GM12878 (cell line): ENCODE measurements around the gene IRF9. TPM values are rescaled to one million over a fixed set of nuclear protein-coding genes. Genes with fewer than 3 reads are reported as not detected.

Experiments used
- ATAC-seq: fragments of 200-7000 bp; cut with Tn5 transposase; 3 replicates; pipeline ENCODE4 v1.9.1; 2020; ENCODE audit warnings: mild to moderate bottlenecking, moderate library complexity
- BruUV-seq: library from RNA; stranded (reverse); fragments of 400-500 nt; replicated peaks from 2 replicates; lab custom pipeline; 2021; lab: Mats Ljungman, UMichigan
- CTCF ChIA-PET: fragments of 300-600 bp; sonication (Branson Sonifier 250); formaldehyde crosslinking; extraction: SDS; loops from one replicate; lab custom pipeline; 2021; ENCODE audit warnings: inconsistent platforms; lab: Yijun Ruan, JAX
- POLR2A ChIA-PET: fragments of 350-600 bp; formaldehyde crosslinking; extraction: SDS; loops from one replicate; lab custom pipeline; 2021; ENCODE audit warnings: inconsistent platforms; lab: Charles Lee
- RAD21 ChIA-PET: fragments of 300-600 bp; sonication (Branson Sonifier 250); formaldehyde crosslinking; loops from one replicate; lab custom pipeline; 2023; ENCODE audit warnings: antibody characterized with exemption; ENCODE audit not compliant: unreplicated experiment; lab: Charles Lee
- SMC1A ChIA-PET: fragments of 300-600 bp; sonication (Branson Sonifier 250); formaldehyde crosslinking; loops from one replicate; lab custom pipeline; 2023; ENCODE audit not compliant: unreplicated experiment, uncharacterized antibody; lab: Charles Lee
- DNase-seq: peaks from one replicate; pipeline ENCODE4 v3.0.0-alpha.2; 2011; ENCODE audit warnings: low read depth, low spot score
- FAIRE-seq: peaks from 3 replicates; lab custom pipeline; 2011; peaks lifted over from hg19 to GRCh38; lab: Jason Lieb, UNC
- H2AFZ ChIP-seq: 2 replicates; pipeline ENCODE4 v1.6.0; 2011; ENCODE audit warnings: low read depth, low read length, control low read depth; ENCODE audit not compliant: control insufficient read depth
- H3K27ac ChIP-seq: 2 replicates; pipeline ENCODE4 v1.5.1; 2011; ENCODE audit warnings: control low read depth; ENCODE audit not compliant: control insufficient read depth, insufficient read depth
- H3K27me3 ChIP-seq, 2 experiments: replicated peaks in 1 of 2; 2 replicates each; pipeline versions ENCODE4 v1.6.0 to v1.6.1; 2011; ENCODE audit warnings: low read length in 1 of 2; ENCODE audit not compliant: control insufficient read depth in 2 of 2, insufficient read depth in 2 of 2
- H3K36me3 ChIP-seq, 2 experiments: 2 replicates each; pipeline ENCODE4 v1.5.1; 2011; ENCODE audit warnings: low read length in 1 of 2; ENCODE audit not compliant: control insufficient read depth in 2 of 2, insufficient read depth in 2 of 2
- H3K4me1 ChIP-seq: 2 replicates; pipeline ENCODE4 v1.6.1; 2011; ENCODE audit warnings: mild to moderate bottlenecking, low read length, moderate library complexity, mixed read lengths; ENCODE audit not compliant: control insufficient read depth, insufficient read depth
- H3K4me2 ChIP-seq: 2 replicates; pipeline ENCODE4 v1.6.0; 2011; ENCODE audit warnings: control low read depth; ENCODE audit not compliant: control insufficient read depth, insufficient read depth
- H3K4me3 ChIP-seq: fragments of 200-600 bp; sonication (generic); 2 replicates; pipeline ENCODE4 v1.5.1; 2016
- H3K79me2 ChIP-seq: 2 replicates; pipeline ENCODE4 v1.6.0; 2011; ENCODE audit warnings: low read length; ENCODE audit not compliant: control insufficient read depth, insufficient read depth
- H3K9ac ChIP-seq: 2 replicates; pipeline ENCODE4 v1.8.0; 2011; ENCODE audit warnings: low read length, control low read depth, mixed read lengths; ENCODE audit not compliant: control insufficient read depth, insufficient read depth
- H3K9me3 ChIP-seq: replicated peaks from 3 replicates; pipeline ENCODE4 v1.5.1; 2011; ENCODE audit warnings: mild to moderate bottlenecking, low read length; ENCODE audit not compliant: control insufficient read depth, insufficient read depth
- H4K20me1 ChIP-seq: 2 replicates; pipeline ENCODE4 v1.6.0; 2011; ENCODE audit not compliant: control insufficient read depth, insufficient read depth
- CBFB ChIP-seq: IDR thresholded peaks from 2 replicates; pipeline ENCODE4 v1.6.1; 2016; ENCODE audit warnings: antibody characterized with exemption, low read depth
- MTA2 ChIP-seq: fragments of 450-650 bp; IDR thresholded peaks from 2 replicates; pipeline ENCODE4 v1.6.1; 2016; ENCODE audit warnings: low read depth, mild to moderate bottlenecking, moderate library complexity
- POLR2A ChIP-seq: IDR thresholded peaks from 2 replicates; pipeline ENCODE4 v1.6.1; 2011; ENCODE audit warnings: low read depth, mild to moderate bottlenecking, low read length
- POLR2AphosphoS5 ChIP-seq: IDR thresholded peaks from 2 replicates; pipeline ENCODE4 v1.6.1; 2011; ENCODE audit warnings: mild to moderate bottlenecking, low read length, inconsistent platforms
- SMAD5 ChIP-seq: IDR thresholded peaks from 2 replicates; pipeline ENCODE4 v1.6.1; 2016; ENCODE audit warnings: antibody characterized with exemption, low read depth
- SP1 ChIP-seq: IDR thresholded peaks from one replicate; pipeline ENCODE4 v1.6.1; 2011; ENCODE audit warnings: low read depth, low read length
- USF1 ChIP-seq: IDR thresholded peaks from 2 replicates; pipeline ENCODE4 v1.6.1; 2011; ENCODE audit warnings: borderline replicate concordance, low read depth, mild to moderate bottlenecking, moderate library complexity, mixed read lengths, low read length; ENCODE audit not compliant: insufficient read depth; ENCODE audit errors: extremely low read length
- ZBED1 ChIP-seq: IDR thresholded peaks from 2 replicates; pipeline ENCODE4 v1.6.1; 2016; ENCODE audit warnings: borderline replicate concordance
- ZNF592 ChIP-seq: fragments of 450-650 bp; IDR thresholded peaks from 2 replicates; pipeline ENCODE4 v1.6.1; 2017; ENCODE audit warnings: mild to moderate bottlenecking, moderate library complexity
- ZNF622 ChIP-seq: fragments of 450-650 bp; IDR thresholded peaks from 2 replicates; pipeline ENCODE4 v1.6.1; 2017; ENCODE audit warnings: mild to moderate bottlenecking, inconsistent platforms
- WGBS: methylation state at CpG from one replicate; pipeline ENCODE4 v1.1.6; 2016; ENCODE audit warnings: low lambda C conversion rate; ENCODE audit not compliant: insufficient replicate concordance, insufficient coverage; ENCODE audit errors: missing lambda C conversion rate; 5-methylcytosine and 5-hydroxymethylcytosine counted together
- in situ Hi-C: fragments of 300-500 bp; cut with MboI; formaldehyde crosslinking; loops from 9 replicates; pipeline ENCODE4 v1.14.3; 2018; ENCODE audit warnings: mixed read lengths
- intact Hi-C: fragments of 100-400 bp; cut with micrococcal nuclease; formaldehyde crosslinking; loops from one replicate; pipeline ENCODE4 v1.14.2; 2022; ENCODE audit not compliant: unreplicated experiment
- polyA plus RNA-seq, 11 experiments: library from polyadenylated mRNA; depleted of rRNA in 4 of 11; unstranded in 6 of 11; stranded (reverse) in 5 of 11; fragments of >200 nt; fragmentation: Nextera tagmentation in 4 of 11; fragmentation: Illumina TruSeq in 1 of 11; extraction: Ambion mirVana in 4 of 11; extraction: Trizol in 1 of 11; gene quantifications; 1 replicate in 1 of 11; 2 replicates in 10 of 11; pipeline versions ENCODE4 v1.2.1 to v1.2.3, GENCODE V29; 2011 to 2016; ENCODE audit warnings: inconsistent platforms in 2 of 11, missing spikeins in 2 of 11, low read depth in 1 of 11
- total RNA-seq, 4 experiments: library from RNA; depleted of rRNA in 3 of 4; stranded (reverse); fragments of >200 nt in 3 of 4; fragmentation: Illumina TruSeq in 1 of 4; extraction: Trizol in 1 of 4; gene quantifications; 2 replicates each; pipeline versions ENCODE4 v1.2.1 to v1.2.3, GENCODE V29; 2013 to 2021

The IRF9 gene
- total and polyA plus RNA-seq, 10 of the 15 experiments (the other 5 are each of a cell fraction or from before 2014, with no cell fraction given), result 47.6 to 234 (median 148) TPM

- TF ChIP-seq SP1 (no peak), POLR2A (peak; percentile 77), POLR2AphosphoS5 (peak; percentile 56)
- ATAC-seq (no peak), FAIRE-seq (no peak), DNase-seq (no peak)
- no peaks in the 10 kb centered on the region for H3K4me1 ChIP-seq
- H3K27ac ChIP-seq, result no peak overlapping the region
- no peak overlapping the region for H3K9ac ChIP-seq
- peaks cover 21 to 57% of the 10 kb centered on the region in 2 experiments for H3K36me3 ChIP-seq
- no peak overlapping the region for H2AFZ ChIP-seq
- H4K20me1 ChIP-seq, result no peaks in the 10 kb centered on the region
- in situ Hi-C loops (no loop called here), intact Hi-C loops (no loop called here)
- 87% methylated on average over 19 of the region's 19 CpGs for WGBS
- ChIA-PET SMC1A (no interaction called here), CTCF (interaction anchor here (1.0 kb wide), 1 partner anchor 32 kb away, joined by 5 read pairs; the partner anchor contains the start of gene CHMP4A), POLR2A (interaction anchor here (1.6 kb wide), 1 partner anchor 20 kb away, joined by 6 read pairs; the partner anchor contains the start of gene IRF9), RAD21 (interaction anchor here (1.7 kb wide), 1 partner anchor 115 kb away, joined by 4 read pairs; no protein-coding TSS in a partner anchor)
- peaks cover under 1% of the 10 kb centered on the region for H3K79me2 ChIP-seq
- no peak overlapping the region for H3K4me2 ChIP-seq
- H3K27me3 ChIP-seq, result no peaks in the 10 kb centered on the region
- BruUV-seq, result no TSS peak
- H3K4me3 ChIP-seq, result no peak overlapping the region
- H3K9me3 ChIP-seq, result no peaks in the 10 kb centered on the region
Observed at GRCh38 chr14:24181371-24182077, 20.5 kb downstream of the IRF9 start.

- ChIA-PET RAD21 (interaction anchor here (0.5 kb wide), 1 partner anchor 20 kb away, joined by 3 read pairs; no protein-coding TSS in a partner anchor), SMC1A (interaction anchor here (0.9 kb wide), 1 partner anchor 13 kb away, joined by 3 read pairs; the partner anchor contains the start of gene TM9SF1), POLR2A (interaction anchor here (1.6 kb wide), 1 partner anchor 21 kb away, joined by 6 read pairs; the partner anchor contains the start of gene IRF9), CTCF (no interaction called here)
- in situ Hi-C loops (no loop called here), intact Hi-C loops (no loop called here)
- H2AFZ ChIP-seq, result no peak overlapping the region
- H3K9ac ChIP-seq, result no peak overlapping the region
- DNase-seq (no peak), ATAC-seq (no peak; the same call in 2 of the 3 replicates), FAIRE-seq (no peak)
- H3K4me1 ChIP-seq, result no peaks in the 10 kb centered on the region
- H4K20me1 ChIP-seq, result no peaks in the 10 kb centered on the region
- H3K4me2 ChIP-seq, result no peak overlapping the region
- no peak overlapping the region for H3K4me3 ChIP-seq
- no TSS peak for BruUV-seq
- H3K27ac ChIP-seq, result no peak overlapping the region
- peaks cover 25 to 57% of the 10 kb centered on the region in 2 experiments for H3K36me3 ChIP-seq
- H3K9me3 ChIP-seq, result no peaks in the 10 kb centered on the region
- WGBS, result 92% methylated on average over 14 of the region's 14 CpGs
- H3K79me2 ChIP-seq, result peaks cover 7% of the 10 kb centered on the region
- H3K27me3 ChIP-seq, result no peaks in the 10 kb centered on the region
- TF ChIP-seq POLR2AphosphoS5 (peak; percentile 34), ZNF622 (no peak), ZBED1 (no peak), USF1 (no peak), ZNF592 (no peak), SMAD5 (no peak), MTA2 (no peak), CBFB (peak; percentile 6; the same call in 1 of the 2 replicates)
Observed at GRCh38 chr14:24182110-24182882, 21.2 kb downstream of the IRF9 start.
